ENCODE measurements around the gene LYPD5. TPM values are rescaled to one million over a fixed set of nuclear protein-coding genes. Genes with fewer than 3 reads are reported as not detected.
"Not testable (repeated sequence)": the region's sequence is repeated elsewhere in the genome, so short reads cannot be mapped to it uniquely, and the experiment has no call there.

LYPD5 gene
- total and polyA plus RNA-seq, 8 donors, result 0.43 to 3.9 (median 1.6) TPM; not detected in 4

GRCh38 chr19:43820884-43821215 is 18.6 kb upstream of the LYPD5 start:
- H3K27me3 ChIP-seq, result peaks cover 0 to 35% (median 13%) of the 10 kb centered on the region in 3 donors
- H3K9me3 ChIP-seq, result no peaks in the 10 kb centered on the region
- H3K27ac ChIP-seq, result no peak overlapping the region
- DNase-seq, result no peak
- peak overlapping the region; percentile 37 to 45 (median 42) for H3K4me3 ChIP-seq
- TF ChIP-seq CTCF (IDR thresholded peaks at IDR 0.05) (no peak), POLR2AphosphoS5 (IDR thresholded peaks at IDR 0.05) (no peak), EP300 (IDR thresholded peaks at IDR 0.05) (no peak), POLR2A (IDR thresholded peaks at IDR 0.05) (no peak)
- 32 to 41% (median 35%) methylated on average over 5 of the region's 5 CpGs for WGBS, 5 donors
- H3K4me1 ChIP-seq, result peaks cover 0 to 10% (median 3%) of the 10 kb centered on the region in 4 donors
- no peaks in the 10 kb centered on the region for H3K36me3 ChIP-seq
- intact Hi-C loops (cut with DNase I; ENCODE audit: low total_unique reads), result no loop called here

DNA sequence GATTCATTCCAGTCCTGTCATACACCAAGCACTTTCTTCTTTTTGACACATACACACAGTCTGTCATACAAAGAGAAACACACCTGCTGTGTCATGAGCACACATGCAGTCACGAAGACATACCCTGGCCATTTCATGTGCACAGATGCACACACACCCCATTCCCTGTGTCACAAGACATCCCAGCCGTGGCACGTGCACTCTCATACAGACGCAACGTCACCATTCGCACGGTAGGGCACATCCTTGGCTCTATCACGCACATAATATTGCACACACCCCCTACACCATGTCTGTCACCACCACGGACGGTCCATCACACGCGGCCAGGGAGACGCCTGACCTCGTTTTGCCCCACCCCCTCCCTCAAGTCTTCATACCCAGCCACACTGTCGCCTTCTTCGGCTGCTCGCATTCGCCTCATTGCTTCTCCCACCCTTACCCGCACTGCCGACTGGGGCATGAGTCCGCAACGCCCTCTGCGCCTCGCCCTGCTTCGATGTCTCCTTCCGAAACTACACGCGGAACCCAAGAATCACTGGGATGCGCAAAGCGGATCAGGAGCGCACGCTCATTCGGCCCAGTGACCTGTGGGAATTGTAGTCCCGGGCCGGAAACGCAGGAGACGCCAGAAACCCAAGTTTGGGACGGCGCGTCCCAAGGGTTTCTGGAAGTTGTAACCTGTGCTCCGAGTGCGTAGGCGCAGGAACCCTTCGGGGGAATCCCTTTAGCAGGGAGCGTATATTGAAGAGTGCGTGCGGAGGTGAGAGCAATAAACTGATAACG is 18.0 kb upstream of the LYPD5 start:
- Histone ChIP-seq H3K27ac (no peak overlapping the region), H3K27me3 (peaks cover 0 to 35% (median 13%) of the 10 kb centered on the region in 3 donors), H3K4me3 (peak overlapping the region; percentile 37 to 45 (median 42)), H3K36me3 (no peaks in the 10 kb centered on the region), H3K4me1 (peaks cover 0 to 10% (median 3%) of the 10 kb centered on the region in 4 donors), H3K9me3 (no peaks in the 10 kb centered on the region)
- TF ChIP-seq POLR2AphosphoS5 (IDR thresholded peaks at IDR 0.05) (no peak), EP300 (IDR thresholded peaks at IDR 0.05) (no peak), POLR2A (IDR thresholded peaks at IDR 0.05) (no peak), CTCF (IDR thresholded peaks at IDR 0.05) (no peak)
- peak in 1 of 2 donors; percentile 67 for DNase-seq
- intact Hi-C loops (cut with DNase I; ENCODE audit: low total_unique reads), result no loop called here
- 13 to 26% (median 16%) methylated on average over 39 to 48 of the region's 48 CpGs for WGBS, 5 donors

DNA sequence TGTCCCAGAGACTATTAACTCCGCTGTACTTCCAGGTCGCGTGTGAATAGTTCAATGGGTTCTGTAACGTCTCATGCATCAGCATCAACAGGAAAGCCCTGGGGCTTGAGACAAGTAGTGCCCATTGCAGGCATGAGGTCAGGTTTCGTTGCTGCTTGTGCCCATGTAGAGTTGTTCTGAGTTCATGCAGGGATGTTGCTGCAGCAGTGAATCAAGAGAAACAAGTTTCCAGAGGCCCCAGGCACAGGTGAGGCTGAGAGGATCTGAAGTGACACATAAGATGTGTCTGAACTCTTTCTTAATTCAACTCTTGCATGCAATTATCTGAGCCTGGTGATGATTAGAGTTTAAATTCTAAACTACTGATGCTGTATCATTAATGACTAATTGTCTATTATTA is 16.3 kb upstream of the LYPD5 start:
- TF ChIP-seq CTCF (IDR thresholded peaks at IDR 0.05), result no peak
- TF ChIP-seq POLR2AphosphoS5 (IDR thresholded peaks at IDR 0.05), result no peak

DNA sequence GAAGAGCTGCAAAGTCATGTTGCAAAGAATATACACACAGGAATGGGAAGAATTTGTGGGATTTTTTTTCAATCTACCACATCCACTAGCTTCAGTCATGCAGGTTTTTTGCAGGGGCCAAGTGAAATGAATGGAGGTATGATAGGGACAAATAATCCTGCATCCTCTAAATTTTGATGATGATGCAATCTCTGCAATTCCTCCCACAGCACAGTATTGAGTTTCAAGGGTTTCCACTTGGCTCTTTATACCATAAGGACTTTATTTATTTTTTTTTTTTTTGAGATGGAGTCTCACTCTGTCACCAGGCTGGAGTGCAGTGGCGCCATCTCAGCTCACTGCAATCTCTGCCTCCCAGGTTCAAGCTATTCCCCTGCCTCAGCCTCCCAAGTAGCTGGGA is 15.2 kb upstream of the LYPD5 start:
- WGBS, 5 donors, result 68 to 92% (median 86%) methylated on average over 1 of the region's 1 CpG

More for the DNA sequence above, 16.3 kb upstream of the LYPD5 start:
- Histone ChIP-seq H3K4me3 (no peak overlapping the region), H3K9me3 (no peaks in the 10 kb centered on the region), H3K27ac (no peak overlapping the region), H3K4me1 (peaks cover 0 to 10% (median 3%) of the 10 kb centered on the region in 4 donors), H3K27me3 (peaks cover 0 to 40% (median 13%) of the 10 kb centered on the region in 3 donors), H3K36me3 (no peaks in the 10 kb centered on the region)
- 79 to 90% (median 83%) methylated on average over 5 of the region's 5 CpGs for WGBS, 5 donors
- no peak for DNase-seq
- intact Hi-C loops (cut with DNase I; ENCODE audit: low total_unique reads), result no loop called here

More for the DNA sequence above, 15.2 kb upstream of the LYPD5 start:
- intact Hi-C loops (cut with DNase I; ENCODE audit: low total_unique reads); H3K4me3 ChIP-seq; H3K27ac ChIP-seq; H3K9me3 ChIP-seq; DNase-seq; H3K36me3 ChIP-seq: not testable (repeated sequence)
- peaks cover 0 to 10% (median 3%) of the 10 kb centered on the region in 4 donors for H3K4me1 ChIP-seq
- peaks cover 0 to 40% (median 13%) of the 10 kb centered on the region in 3 donors for H3K27me3 ChIP-seq
